IPS DF 6.9 (cell line): ENCODE data around the gene FGF10.

Experiments
- DNase-seq: peaks from one replicate; pipeline ENCODE4 v3.0.0-alpha.2; 2013; ENCODE audit warnings: low read depth, low spot score
- H3K27ac ChIP-seq: one replicate; pipeline ENCODE4 v1.5.1; 2013; ENCODE audit warnings: low read length, control low read depth
- H3K27me3 ChIP-seq: 2 replicates; pipeline ENCODE4 v1.6.1; 2013; ENCODE audit warnings: mild to moderate bottlenecking, low read length; ENCODE audit not compliant: control insufficient read depth, insufficient read depth
- H3K36me3 ChIP-seq: 2 replicates; pipeline ENCODE4 v1.6.1; 2013; ENCODE audit warnings: low read length; ENCODE audit not compliant: control insufficient read depth, insufficient read depth
- H3K4me1 ChIP-seq: 2 replicates; pipeline ENCODE4 v1.6.1; 2013; ENCODE audit warnings: low read length; ENCODE audit not compliant: control insufficient read depth, insufficient read depth
- H3K4me3 ChIP-seq: 2 replicates; pipeline ENCODE4 v1.5.1; 2013; ENCODE audit warnings: mild to moderate bottlenecking, low read length
- H3K9me3 ChIP-seq: 2 replicates; pipeline ENCODE4 v1.6.1; 2013; ENCODE audit warnings: low read length, inconsistent platforms; ENCODE audit not compliant: control insufficient read depth, insufficient read depth
- WGBS: extraction: QIAGEN DNeasy Blood & Tissue Kit; methylation state at CpG from one replicate; pipeline ENCODE4 v1.1.7; 2013; ENCODE audit warnings: mixed read lengths, missing lambda C conversion rate; ENCODE audit not compliant: insufficient read length, insufficient coverage; 5-methylcytosine and 5-hydroxymethylcytosine counted together

Gene FGF10

GRCh38 chr5:44361342-44362001, 27.7 kb downstream of the FGF10 start:
- H3K27ac ChIP-seq = no peak overlapping the region
- H3K4me1 ChIP-seq = no peaks in the 10 kb centered on the region
- DNase-seq = no peak
- H3K36me3 ChIP-seq = no peaks in the 10 kb centered on the region
- no CpG with 5 or more reads among the region's 1 CpG for WGBS
- no peak overlapping the region for H3K4me3 ChIP-seq
- H3K9me3 ChIP-seq = no peaks in the 10 kb centered on the region
- no peaks in the 10 kb centered on the region for H3K27me3 ChIP-seq

- Histone ChIP-seq H3K9me3 (no peaks in the 10 kb centered on the region), H3K27ac (no peak overlapping the region), H3K36me3 (no peaks in the 10 kb centered on the region), H3K4me3 (no peak overlapping the region), H3K4me1 (no peaks in the 10 kb centered on the region), H3K27me3 (no peaks in the 10 kb centered on the region)
- DNase-seq = no peak
Measured at GRCh38 chr5:44360919-44361318, 28.3 kb downstream of the FGF10 start.

- H3K4me3 ChIP-seq = no peak overlapping the region
- H3K4me1 ChIP-seq = no peaks in the 10 kb centered on the region
- H3K27me3 ChIP-seq = no peaks in the 10 kb centered on the region
- no peaks in the 10 kb centered on the region for H3K9me3 ChIP-seq
- no CpG with 5 or more reads among the region's 2 CpGs for WGBS
- DNase-seq = no peak
- no peaks in the 10 kb centered on the region for H3K36me3 ChIP-seq
- no peak overlapping the region for H3K27ac ChIP-seq
Measured at GRCh38 chr5:44358421-44358820, 30.8 kb downstream of the FGF10 start.

- no peak for DNase-seq
- H3K9me3 ChIP-seq = no peaks in the 10 kb centered on the region
- H3K4me1 ChIP-seq = no peaks in the 10 kb centered on the region
- no peaks in the 10 kb centered on the region for H3K36me3 ChIP-seq
- H3K4me3 ChIP-seq = no peak overlapping the region
- H3K27ac ChIP-seq = no peak overlapping the region
- no CpG with 5 or more reads among the region's 1 CpG for WGBS
- H3K27me3 ChIP-seq = no peaks in the 10 kb centered on the region
Measured at GRCh38 chr5:44356231-44356630, 33.0 kb downstream of the FGF10 start.

- Histone ChIP-seq H3K36me3 (no peaks in the 10 kb centered on the region), H3K27me3 (no peaks in the 10 kb centered on the region), H3K4me3 (no peak overlapping the region), H3K27ac (no peak overlapping the region), H3K9me3 (no peaks in the 10 kb centered on the region), H3K4me1 (no peaks in the 10 kb centered on the region)
- DNase-seq = no peak
- no CpG with 5 or more reads among the region's 2 CpGs for WGBS
Measured at GRCh38 chr5:44345871-44346270, 43.3 kb downstream of the FGF10 start.

- H3K4me3 ChIP-seq = no peak overlapping the region
- no peaks in the 10 kb centered on the region for H3K9me3 ChIP-seq
- no CpG with 5 or more reads among the region's 2 CpGs for WGBS
- no peaks in the 10 kb centered on the region for H3K4me1 ChIP-seq
- DNase-seq = no peak
- H3K27ac ChIP-seq = no peak overlapping the region
- no peaks in the 10 kb centered on the region for H3K36me3 ChIP-seq
- H3K27me3 ChIP-seq = no peaks in the 10 kb centered on the region
Measured at GRCh38 chr5:44336708-44337107, 52.5 kb downstream of the FGF10 start.

GRCh38 chr5:44334622-44335021, 54.6 kb downstream of the FGF10 start:
- H3K27me3 ChIP-seq = no peaks in the 10 kb centered on the region
- DNase-seq = no peak
- H3K4me3 ChIP-seq = no peak overlapping the region
- no CpG with 5 or more reads among the region's 1 CpG for WGBS
- no peaks in the 10 kb centered on the region for H3K36me3 ChIP-seq
- H3K27ac ChIP-seq = no peak overlapping the region
- no peaks in the 10 kb centered on the region for H3K9me3 ChIP-seq
- H3K4me1 ChIP-seq = no peaks in the 10 kb centered on the region

- no peaks in the 10 kb centered on the region for H3K27me3 ChIP-seq
- H3K36me3 ChIP-seq = no peaks in the 10 kb centered on the region
- no peak overlapping the region for H3K27ac ChIP-seq
- no peak overlapping the region for H3K4me3 ChIP-seq
- no peaks in the 10 kb centered on the region for H3K9me3 ChIP-seq
- no CpG with 5 or more reads among the region's 3 CpGs for WGBS
- H3K4me1 ChIP-seq = no peaks in the 10 kb centered on the region
- peak; percentile 57 for DNase-seq
Measured at GRCh38 chr5:44332285-44332971, 56.8 kb downstream of the FGF10 start.

GRCh38 chr5:44331471-44332050, 57.7 kb downstream of the FGF10 start:
- Histone ChIP-seq H3K36me3 (no peaks in the 10 kb centered on the region), H3K4me1 (no peaks in the 10 kb centered on the region), H3K9me3 (no peaks in the 10 kb centered on the region), H3K4me3 (no peak overlapping the region), H3K27ac (no peak overlapping the region), H3K27me3 (no peaks in the 10 kb centered on the region)
- DNase-seq = no peak
- WGBS = no CpG with 5 or more reads among the region's 3 CpGs

GRCh38 chr5:44329716-44330115, 59.5 kb downstream of the FGF10 start:
- H3K4me3 ChIP-seq = no peak overlapping the region
- H3K9me3 ChIP-seq = no peaks in the 10 kb centered on the region
- WGBS = no CpG with 5 or more reads among the region's 2 CpGs
- H3K36me3 ChIP-seq = no peaks in the 10 kb centered on the region
- no peak overlapping the region for H3K27ac ChIP-seq
- no peaks in the 10 kb centered on the region for H3K4me1 ChIP-seq
- DNase-seq = no peak
- no peaks in the 10 kb centered on the region for H3K27me3 ChIP-seq
